SKM-1 treated with dmso at 0.1 percent for 144 hours (cell line): ENCODE data around the gene TBRG1.
"Not testable (repeated sequence)": the region's sequence is repeated elsewhere in the genome, so short reads cannot be mapped to it uniquely, and the experiment has no call there.

ENCODE experiments used
- DNase-seq: peaks from one replicate; lab custom pipeline; 2025; ENCODE audit not compliant: unreplicated experiment; lab: John Stamatoyannopoulos, UW

The TBRG1 gene

DNA sequence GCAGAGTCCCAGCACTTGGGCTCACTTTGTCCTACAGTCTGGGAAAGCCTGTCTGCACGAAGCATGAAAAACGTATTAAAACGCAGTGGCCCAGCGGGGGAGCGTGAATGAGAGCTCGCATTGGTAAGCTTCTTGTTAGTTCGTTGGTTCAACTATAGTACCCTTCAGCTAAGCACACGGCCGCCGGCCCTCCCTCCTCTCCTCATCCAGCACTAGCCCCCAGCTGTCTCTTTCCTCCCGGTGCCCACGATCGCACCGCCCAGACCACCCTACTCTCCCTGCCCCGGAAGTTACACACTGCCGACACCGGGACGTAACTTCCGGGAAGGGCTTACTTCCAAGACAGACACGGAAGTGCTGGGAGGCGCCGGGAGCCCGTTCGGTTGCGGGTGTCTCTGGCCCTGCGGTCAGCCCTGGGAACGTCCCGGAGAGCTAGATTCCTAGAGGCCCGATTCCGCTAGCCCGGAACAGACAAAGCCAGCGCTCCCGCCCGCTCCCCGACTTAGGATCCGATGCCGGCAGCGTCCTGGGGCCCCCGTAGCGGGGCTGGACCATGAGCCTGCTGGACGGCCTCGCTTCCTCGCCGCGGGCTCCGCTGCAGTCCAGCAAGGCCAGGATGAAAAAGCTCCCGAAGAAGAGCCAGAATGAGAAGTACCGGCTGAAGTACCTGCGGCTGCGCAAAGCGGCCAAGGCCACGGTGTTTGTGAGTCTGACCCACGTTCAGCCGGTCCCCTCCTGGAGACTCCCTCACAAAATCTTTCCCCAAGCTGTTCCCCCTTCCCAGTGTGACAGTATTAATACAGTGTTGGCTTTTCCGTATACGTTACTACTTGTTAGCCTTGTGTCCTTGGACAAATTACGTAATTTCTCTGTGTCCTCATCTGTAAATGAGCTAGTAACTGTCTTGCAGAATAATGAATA is at the start of gene TBRG1:
TBRG1 (plus strand) TSS at position 334 of the 921 bp plus-strand sequence; CDS start at position 554, 220 bp downstream.
- DNase-seq: peak; percentile 83

DNA sequence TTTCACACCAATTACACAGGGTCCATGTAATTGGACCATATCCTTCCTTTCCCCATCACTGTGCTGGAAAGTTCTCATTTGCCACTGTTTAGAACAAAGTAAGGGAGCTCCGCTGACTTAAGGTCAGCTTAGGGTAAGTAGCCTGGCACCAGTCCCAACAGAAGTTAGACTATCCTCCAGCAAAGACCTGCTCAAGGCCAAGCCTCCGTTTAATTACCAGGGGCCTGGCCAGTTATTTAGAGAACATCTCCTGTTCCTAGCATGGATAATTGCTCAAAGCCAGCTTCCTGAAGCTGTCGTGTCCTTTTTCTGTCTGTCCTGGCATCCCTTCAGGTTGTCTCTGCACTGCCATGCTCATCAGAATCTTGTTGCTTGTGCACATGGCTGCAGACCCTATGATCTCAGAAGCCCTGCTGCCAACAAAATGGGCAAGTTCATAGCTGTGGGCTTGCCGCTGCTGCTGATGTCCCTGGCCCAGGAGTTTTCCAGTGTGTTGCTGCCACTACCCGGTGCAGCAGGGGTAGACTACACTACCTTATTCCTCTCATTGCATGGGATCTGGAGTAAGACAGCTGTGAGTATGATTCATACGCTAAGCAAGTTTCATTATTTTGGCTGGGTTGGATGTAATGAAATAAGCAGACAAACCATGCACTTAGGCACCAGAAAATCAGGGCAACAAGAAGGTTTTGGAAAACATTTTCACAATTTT is 44.8 kb upstream of the TBRG1 start:
- DNase-seq: no peak

GRCh38 chr11:124578761-124579160 is 43.9 kb upstream of the TBRG1 start:
- DNase-seq: no peak

DNA sequence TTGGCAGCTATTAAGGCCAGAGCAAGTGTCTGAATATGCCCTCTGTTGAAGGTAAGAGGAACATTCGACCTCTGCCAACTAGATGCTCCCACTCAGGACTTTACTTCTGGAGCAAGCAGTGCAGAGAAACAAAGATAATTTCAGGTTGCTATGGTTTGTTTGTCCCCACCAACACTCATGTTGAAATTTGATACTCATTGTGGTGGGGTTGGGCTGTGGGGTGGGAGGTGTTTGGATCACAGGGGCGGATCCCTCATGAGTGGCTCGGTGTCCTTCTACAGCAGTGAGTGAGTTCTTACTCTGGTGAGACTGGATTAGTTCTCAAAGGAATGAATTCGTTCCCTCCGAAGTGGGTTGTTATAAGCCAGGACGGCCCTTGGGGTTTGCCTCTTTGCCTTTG is 40.8 kb upstream of the TBRG1 start:
- DNase-seq: no peak

DNA sequence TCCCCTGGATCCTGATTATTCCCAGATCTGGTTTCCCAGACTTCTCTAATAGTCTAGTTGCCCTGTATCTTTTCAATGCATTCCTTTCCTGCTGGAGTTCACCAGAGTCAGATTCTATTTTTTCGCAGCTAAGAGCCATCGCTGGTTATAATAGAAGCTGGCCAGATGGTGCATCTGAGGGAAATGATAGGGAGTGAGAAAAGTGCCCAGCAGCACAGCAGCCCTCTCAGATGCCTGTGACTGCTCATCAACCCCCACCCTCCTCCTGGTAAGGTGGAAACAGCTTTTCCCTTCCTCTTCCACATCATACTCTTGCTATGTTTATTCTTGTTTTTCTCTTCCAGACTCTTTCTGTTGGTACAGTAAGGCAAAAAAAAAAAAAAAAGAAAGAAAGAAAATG is 40.1 kb upstream of the TBRG1 start:
- DNase-seq: no peak

DNA sequence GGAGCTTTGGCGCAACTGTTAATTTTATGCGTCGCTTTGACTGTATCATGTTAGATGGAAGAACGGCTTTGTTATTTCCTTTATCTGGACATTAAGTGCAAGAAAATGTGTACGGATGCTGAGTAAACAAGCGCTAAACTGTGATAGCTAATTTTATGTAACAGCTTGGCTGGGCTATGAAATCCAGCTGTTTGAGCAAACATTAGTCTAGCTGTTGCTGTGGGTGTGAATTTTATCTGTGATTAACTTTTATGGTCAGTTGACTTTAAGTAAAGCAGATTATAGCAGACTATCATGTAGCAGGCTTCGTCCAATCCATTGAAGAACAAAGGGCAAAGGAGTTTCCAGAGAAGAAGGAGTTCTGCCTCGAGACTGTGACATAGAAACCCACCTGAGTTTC is 38.9 kb upstream of the TBRG1 start:
- DNase-seq: no peak

- DNase-seq: no peak
Observed at GRCh38 chr11:124584681-124585372, 37.8 kb upstream of the TBRG1 start.

DNA sequence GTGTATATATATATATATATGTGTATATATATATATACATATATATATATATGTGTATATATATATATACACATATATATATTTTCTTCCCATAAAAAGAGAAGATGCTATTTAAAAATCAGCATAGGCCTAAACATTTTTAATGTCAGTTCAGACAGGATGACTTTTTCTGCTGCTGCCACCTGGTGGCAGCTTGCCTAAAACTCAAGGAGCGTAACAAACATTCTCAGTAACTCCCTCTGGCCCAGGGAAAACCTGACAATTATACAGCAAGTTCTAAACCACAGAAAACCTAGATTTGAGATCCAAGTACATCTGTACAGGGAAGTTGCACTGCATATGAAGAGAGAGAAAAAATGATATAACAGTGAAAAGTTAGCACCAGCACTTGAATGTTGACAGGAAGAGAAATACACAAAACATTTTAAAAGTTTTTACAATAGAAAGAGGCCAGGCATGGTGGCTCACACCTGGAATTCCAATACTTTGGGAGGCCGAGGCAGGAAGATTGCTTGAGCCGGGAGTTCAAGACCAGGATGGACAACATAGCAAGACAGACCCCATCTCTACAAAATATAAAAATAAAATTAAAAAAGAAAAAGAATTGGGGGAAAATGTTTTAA is 36.3 kb upstream of the TBRG1 start:
- DNase-seq: peak; percentile 61

GRCh38 chr11:124591430-124591829 is 31.2 kb upstream of the TBRG1 start:
- no peak for DNase-seq

- no peak for DNase-seq
Observed at GRCh38 chr11:124592627-124593026, 30.0 kb upstream of the TBRG1 start.

DNA sequence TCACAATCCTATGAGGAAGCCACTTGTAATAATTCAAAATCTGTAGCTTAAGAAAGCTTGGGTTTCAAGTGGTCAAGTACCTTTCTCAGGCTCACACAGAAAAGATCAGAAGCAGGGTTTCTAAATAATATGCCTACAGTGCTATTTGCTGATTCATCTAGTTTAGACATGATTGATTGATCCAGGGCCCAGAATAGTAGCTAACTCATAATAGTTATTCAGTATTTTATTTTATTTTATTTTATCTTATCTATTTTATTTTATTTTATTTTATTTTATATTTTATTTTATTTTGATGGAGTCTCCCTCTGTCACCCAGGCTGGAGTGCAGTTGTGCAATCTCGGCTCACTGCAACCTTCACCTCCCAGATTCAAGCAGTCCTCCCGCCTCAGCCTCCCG is 27.4 kb upstream of the TBRG1 start:
- DNase-seq: no peak

GRCh38 chr11:124597626-124598025 is 25.0 kb upstream of the TBRG1 start:
- DNase-seq: no peak

- no peak for DNase-seq
Observed at GRCh38 chr11:124600621-124601320, 21.9 kb upstream of the TBRG1 start.

- no peak for DNase-seq
Observed at GRCh38 chr11:124602193-124602592, 20.5 kb upstream of the TBRG1 start.

DNA sequence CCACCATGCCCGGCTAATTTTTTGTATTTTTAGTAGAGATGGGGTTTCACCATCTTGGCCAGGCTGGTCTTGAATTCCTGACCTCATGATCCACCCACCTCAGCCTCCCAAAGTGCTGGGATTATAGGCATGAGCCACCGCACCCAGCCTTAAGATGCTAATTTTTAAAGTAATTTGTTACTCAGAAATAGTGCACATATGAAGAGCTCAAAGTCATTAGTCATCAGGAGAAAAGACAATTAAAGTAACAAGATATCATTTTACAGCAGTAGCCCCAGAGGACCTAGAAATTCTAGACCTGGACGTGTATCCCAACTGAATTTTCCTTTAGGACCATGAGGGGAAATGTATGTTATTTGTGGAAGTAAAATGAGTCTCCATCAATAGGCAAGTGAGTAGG is 19.9 kb upstream of the TBRG1 start:
- DNase-seq: not testable (repeated sequence)

GRCh38 chr11:124605719-124606118 is 16.9 kb upstream of the TBRG1 start:
- peak; percentile 96 for DNase-seq

DNA sequence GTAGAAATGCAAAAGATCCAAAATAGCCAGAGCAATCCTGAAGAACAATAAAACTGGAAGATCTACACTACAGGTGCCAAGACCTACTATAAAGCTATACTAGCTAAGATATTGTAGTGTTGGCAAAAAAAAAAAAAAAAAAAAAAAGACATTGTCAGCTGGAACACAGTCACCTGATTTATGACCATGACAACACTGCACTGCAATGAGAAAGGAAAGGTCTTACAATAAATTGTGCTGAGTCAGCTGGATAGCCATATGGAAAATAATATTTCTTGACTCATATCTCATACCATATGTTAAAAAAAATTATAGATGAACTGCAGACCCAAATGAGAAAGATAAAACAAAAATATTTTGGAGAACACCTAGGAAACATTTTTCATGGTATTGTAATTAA is 14.5 kb upstream of the TBRG1 start:
- DNase-seq: no peak

GRCh38 chr11:124610295-124610694 is 12.4 kb upstream of the TBRG1 start:
- DNase-seq: no peak

GRCh38 chr11:124611064-124611463 is 11.6 kb upstream of the TBRG1 start, which contains the start of gene PANX3:
Gene PANX3, plus strand, starts transcription at chr11:124611428. Its CDS starts 129 bp downstream, at chr11:124611557.
- no peak for DNase-seq

DNA sequence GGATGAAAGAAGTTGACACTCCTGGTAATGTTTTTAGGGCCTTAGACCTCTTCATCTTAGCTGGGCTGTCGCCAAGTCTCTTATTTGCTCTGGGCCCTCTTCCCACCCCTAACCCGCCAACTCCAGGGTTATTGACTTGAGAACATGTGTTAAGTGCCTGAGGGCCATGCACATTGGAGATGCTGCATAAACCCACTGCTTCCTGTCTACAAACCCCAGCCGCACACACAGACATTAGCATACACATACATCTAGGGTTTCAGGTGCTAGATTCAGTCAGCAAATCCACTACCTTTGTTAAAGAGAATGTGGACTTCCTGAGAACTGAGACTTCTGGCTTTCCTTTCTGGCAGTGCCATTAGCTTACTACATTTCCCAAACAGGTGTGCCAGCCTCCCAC is 10.6 kb upstream of the TBRG1 start:
- DNase-seq: no peak
